Osteocyte (in vitro differentiated cells): ENCODE data around the gene SCARB1. TPM values are rescaled to one million over a fixed set of nuclear protein-coding genes. Genes with fewer than 3 reads are reported as not detected.

Experiments used
- DNase-seq: peaks from one replicate; pipeline ENCODE4 v3.0.0; 2021; ENCODE audit warnings: mixed read lengths; ENCODE audit not compliant: unreplicated experiment; ENCODE audit errors: extremely low spot score
- H3K27ac Mint-ChIP-seq: one replicate; pipeline ENCODE4 v1.8.0; 2021; ENCODE audit warnings: mild to moderate bottlenecking, mixed read lengths; ENCODE audit not compliant: unreplicated experiment
- H3K27me3 Mint-ChIP-seq: one replicate; pipeline ENCODE4 v1.8.0; 2021; ENCODE audit warnings: mixed read lengths; ENCODE audit not compliant: unreplicated experiment
- H3K36me3 Mint-ChIP-seq: one replicate; pipeline ENCODE4 v1.8.0; 2021; ENCODE audit warnings: mixed read lengths; ENCODE audit not compliant: unreplicated experiment
- H3K4me1 Mint-ChIP-seq: one replicate; pipeline ENCODE4 v1.8.0; 2021; ENCODE audit warnings: mixed read lengths; ENCODE audit not compliant: unreplicated experiment
- H3K4me3 Mint-ChIP-seq: one replicate; pipeline ENCODE4 v1.8.0; 2021; ENCODE audit warnings: mild to moderate bottlenecking, moderate library complexity, mixed read lengths; ENCODE audit not compliant: unreplicated experiment
- H3K9me3 Mint-ChIP-seq: one replicate; pipeline ENCODE4 v1.8.0; 2021; ENCODE audit warnings: mixed read lengths; ENCODE audit not compliant: unreplicated experiment
- CTCF ChIP-seq: fragments of 200-600 bp; sonication (generic); IDR thresholded peaks from 2 replicates; pipeline ENCODE4 v1.5.0; 2021; ENCODE audit warnings: antibody characterized with exemption, mild to moderate bottlenecking, moderate library complexity
- total RNA-seq: library from RNA; stranded (reverse); gene quantifications from 2 replicates; pipeline ENCODE4 v1.2.1, GENCODE V29; 2021

SCARB1 gene
- total RNA-seq, 1 donor from 2014 or later, result 27.1 TPM

GRCh38 chr12:124814741-124815613 is 48.7 kb downstream of the SCARB1 start:
- Mint-ChIP-seq H3K27ac (no peak overlapping the region), H3K9me3 (no peaks in the 10 kb centered on the region), H3K4me3 (no peak overlapping the region), H3K36me3 (peaks cover 13% of the 10 kb centered on the region), H3K4me1 (no peaks in the 10 kb centered on the region), H3K27me3 (no peaks in the 10 kb centered on the region)
- no peak for TF ChIP-seq CTCF
- DNase-seq, result no peak

- no peak for TF ChIP-seq CTCF
- no peaks in the 10 kb centered on the region for H3K27me3 Mint-ChIP-seq
- no peak overlapping the region for H3K27ac Mint-ChIP-seq
- H3K36me3 Mint-ChIP-seq, result peaks cover 13% of the 10 kb centered on the region
- DNase-seq, result no peak
- no peaks in the 10 kb centered on the region for H3K4me1 Mint-ChIP-seq
- no peak overlapping the region for H3K4me3 Mint-ChIP-seq
- no peaks in the 10 kb centered on the region for H3K9me3 Mint-ChIP-seq
Observed at GRCh38 chr12:124813782-124814181, 49.9 kb downstream of the SCARB1 start.

- H3K4me3 Mint-ChIP-seq, result no peak overlapping the region
- H3K27ac Mint-ChIP-seq, result no peak overlapping the region
- TF ChIP-seq CTCF, result no peak
- H3K36me3 Mint-ChIP-seq, result peaks cover 13% of the 10 kb centered on the region
- no peak for DNase-seq
- no peaks in the 10 kb centered on the region for H3K4me1 Mint-ChIP-seq
- no peaks in the 10 kb centered on the region for H3K27me3 Mint-ChIP-seq
- H3K9me3 Mint-ChIP-seq, result no peaks in the 10 kb centered on the region
Observed at GRCh38 chr12:124812979-124813378, 50.7 kb downstream of the SCARB1 start.

DNA sequence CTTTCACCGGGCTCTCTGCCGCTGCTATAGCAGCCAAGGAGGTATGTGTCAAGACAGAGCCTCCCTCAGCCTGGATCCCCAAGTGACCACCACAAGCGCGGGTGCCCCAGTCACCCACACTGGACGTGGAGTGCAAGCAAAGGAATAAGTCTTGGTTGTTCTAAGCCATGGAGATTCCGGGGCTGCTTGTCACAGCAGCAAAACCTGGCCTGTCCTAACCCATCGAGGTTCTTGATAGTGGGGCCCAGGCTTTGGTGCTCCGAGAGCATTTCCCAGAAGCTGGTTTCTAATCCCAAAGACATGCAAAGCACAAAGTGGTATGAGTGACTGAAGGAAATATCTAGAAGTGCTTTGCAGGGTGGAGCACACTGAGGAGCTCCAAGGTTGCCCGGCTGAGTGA is 51.3 kb downstream of the SCARB1 start:
- H3K9me3 Mint-ChIP-seq, result no peaks in the 10 kb centered on the region
- H3K36me3 Mint-ChIP-seq, result peaks cover 13% of the 10 kb centered on the region
- H3K4me1 Mint-ChIP-seq, result no peaks in the 10 kb centered on the region
- TF ChIP-seq CTCF, result no peak
- no peak overlapping the region for H3K4me3 Mint-ChIP-seq
- DNase-seq, result no peak
- H3K27me3 Mint-ChIP-seq, result no peaks in the 10 kb centered on the region
- no peak overlapping the region for H3K27ac Mint-ChIP-seq

- no peaks in the 10 kb centered on the region for H3K27me3 Mint-ChIP-seq
- no peaks in the 10 kb centered on the region for H3K4me1 Mint-ChIP-seq
- H3K9me3 Mint-ChIP-seq, result no peaks in the 10 kb centered on the region
- H3K4me3 Mint-ChIP-seq, result no peak overlapping the region
- H3K27ac Mint-ChIP-seq, result no peak overlapping the region
- no peak for DNase-seq
- peaks cover 13% of the 10 kb centered on the region for H3K36me3 Mint-ChIP-seq
- no peak for TF ChIP-seq CTCF
Observed at GRCh38 chr12:124811633-124812032, 52.0 kb downstream of the SCARB1 start.
